22Rv1 (cell line): ENCODE data around the gene RTN4R.

Experiments used
- CTCF ChIP-seq: fragments of 450-650 bp; IDR thresholded peaks from 2 replicates; pipeline ENCODE4 v1.5.1; 2017; ENCODE audit warnings: mild to moderate bottlenecking
- ZFX ChIP-seq: fragments of 450-650 bp; IDR thresholded peaks from 2 replicates; pipeline ENCODE4 v1.6.1; 2017; ENCODE audit warnings: antibody characterized with exemption, borderline replicate concordance

- TF ChIP-seq CTCF (no peak), ZFX (no peak)
Observed at GRCh38 chr22:20224256-20224626, 43.9 kb downstream of the RTN4R start.
